Measurements from ENCODE around the gene GRXCR2.
"Not testable (repeated sequence)": the region's sequence is repeated elsewhere in the genome, so short reads cannot be mapped to it uniquely, and the experiment has no call there.

GRXCR2 gene

DNA sequence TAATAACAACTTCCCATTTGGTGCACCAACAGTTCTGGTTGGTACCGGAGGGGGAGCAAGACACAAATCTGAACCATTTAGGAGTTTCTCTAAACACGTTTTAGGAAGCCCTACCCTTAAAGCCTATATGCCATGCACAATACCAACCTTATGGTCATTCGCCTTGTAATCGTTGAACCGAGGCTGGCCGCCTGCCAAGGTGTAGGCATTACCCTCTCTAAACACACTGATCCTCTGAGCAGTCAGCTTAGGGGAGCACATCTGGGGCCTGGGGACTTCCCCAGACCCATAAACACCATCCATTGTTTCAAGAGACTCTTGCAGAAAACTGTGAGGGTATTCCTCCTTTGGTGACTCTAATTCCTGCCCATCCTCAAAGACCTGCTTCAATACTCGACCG, 328 bp downstream of the GRXCR2 start:
- Histone ChIP-seq H3K9me3 (ENCODE audit: insufficient read depth, low read depth, low read length) (no peaks in the 10 kb centered on the region), H2AFZ (ENCODE audit: insufficient read depth, low read length, poor library complexity) (no peak overlapping the region), H3K18ac (ENCODE audit: low read length) (no peak overlapping the region), H4K12ac (ENCODE audit: low read depth, low read length) (no peak overlapping the region), H3K79me1 (ENCODE audit: low read length) (no peaks in the 10 kb centered on the region), H3K36me3 (ENCODE audit: control insufficient read depth in 1 of 2, insufficient read depth in 2 of 2, low read length in 2 of 2) (no peaks in the 10 kb centered on the region), H3K23ac (ENCODE audit: low read length) (no peak overlapping the region), H3K27ac (ENCODE audit: low read depth, low read length) (no peak overlapping the region), H3K4ac (ENCODE audit: low read depth, low read length) (no peak overlapping the region), H3K27me3 (ENCODE audit: insufficient read depth, low read length) (no peaks in the 10 kb centered on the region), H3K9ac (ENCODE audit: low read length) (no peak overlapping the region), H2BK12ac (ENCODE audit: low read length) (no peak overlapping the region), H2BK120ac (ENCODE audit: insufficient read depth, low read length, poor library complexity) (no peak overlapping the region), H2BK5ac (ENCODE audit: low read depth, low read length, poor library complexity) (no peak overlapping the region), H2AK5ac (ENCODE audit: low read length) (no peak overlapping the region), H3K14ac (ENCODE audit: low read length) (no peak overlapping the region), H3K4me3 (ENCODE audit: low read depth, low read length) (no peak overlapping the region), H3K4me1 (ENCODE audit: control insufficient read depth in 1 of 2, insufficient read depth in 2 of 2, low read length in 2 of 2) (no peaks in the 10 kb centered on the region), H4K8ac (ENCODE audit: low read depth, low read length) (no peak overlapping the region), H4K91ac (ENCODE audit: low read depth, low read length) (no peak overlapping the region), H3K4me2 (ENCODE audit: low read length) (no peak overlapping the region), H3K79me2 (ENCODE audit: control insufficient read depth, insufficient read depth, low read length, poor library complexity) (no peaks in the 10 kb centered on the region)
- WGBS (ENCODE audit: extremely low coverage, insufficient coverage, insufficient read length) = no CpG with 5 or more reads among the region's 8 CpGs
- no peak for DNase-seq

DNA sequence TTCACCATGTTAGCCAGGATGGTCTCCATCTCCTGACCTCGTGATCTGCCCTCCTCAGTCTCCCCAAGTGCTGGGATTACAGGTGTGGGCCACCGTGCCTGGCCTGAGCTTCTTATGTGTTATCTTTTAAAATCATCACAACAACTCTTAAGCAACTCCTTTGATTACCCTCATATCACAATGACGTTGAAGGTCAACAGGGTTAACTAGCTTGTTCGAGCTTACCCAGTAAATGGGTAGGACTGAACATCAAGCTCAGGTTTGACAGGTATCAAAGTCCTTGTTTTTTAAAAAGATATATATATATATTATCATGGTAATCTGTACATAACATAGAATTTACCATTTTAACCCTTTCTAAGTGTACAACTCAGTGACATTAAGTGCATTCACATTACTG, 3.1 kb downstream of the GRXCR2 start:
- Histone ChIP-seq H3K23ac (ENCODE audit: low read length) (no peak overlapping the region), H4K12ac (ENCODE audit: low read depth, low read length) (no peak overlapping the region), H3K9me3 (ENCODE audit: insufficient read depth, low read depth, low read length) (no peaks in the 10 kb centered on the region), H3K27me3 (ENCODE audit: insufficient read depth, low read length) (no peaks in the 10 kb centered on the region), H3K79me2 (ENCODE audit: control insufficient read depth, insufficient read depth, low read length, poor library complexity) (no peaks in the 10 kb centered on the region), H3K36me3 (ENCODE audit: control insufficient read depth in 1 of 2, insufficient read depth in 2 of 2, low read length in 2 of 2) (no peaks in the 10 kb centered on the region), H2AFZ (ENCODE audit: insufficient read depth, low read length, poor library complexity) (no peak overlapping the region), H3K9ac (ENCODE audit: low read length) (no peak overlapping the region), H2BK12ac (ENCODE audit: low read length) (no peak overlapping the region), H4K91ac (ENCODE audit: low read depth, low read length) (no peak overlapping the region), H4K8ac (ENCODE audit: low read depth, low read length) (no peak overlapping the region), H3K79me1 (ENCODE audit: low read length) (no peaks in the 10 kb centered on the region), H3K4me2 (ENCODE audit: low read length) (no peak overlapping the region), H3K4me3 (ENCODE audit: low read depth, low read length) (no peak overlapping the region), H2BK5ac (ENCODE audit: low read depth, low read length, poor library complexity) (no peak overlapping the region), H3K14ac (ENCODE audit: low read length) (no peak overlapping the region), H3K4ac (ENCODE audit: low read depth, low read length) (no peak overlapping the region), H2BK120ac (ENCODE audit: insufficient read depth, low read length, poor library complexity) (no peak overlapping the region), H3K27ac (ENCODE audit: low read depth, low read length) (no peak overlapping the region), H2AK5ac (ENCODE audit: low read length) (no peak overlapping the region), H3K18ac (ENCODE audit: low read length) (no peak overlapping the region), H3K4me1 (ENCODE audit: control insufficient read depth in 1 of 2, insufficient read depth in 2 of 2, low read length in 2 of 2) (no peaks in the 10 kb centered on the region)
- DNase-seq = no peak
- no CpG with 5 or more reads among the region's 4 CpGs for WGBS (ENCODE audit: extremely low coverage, insufficient coverage, insufficient read length)

DNA sequence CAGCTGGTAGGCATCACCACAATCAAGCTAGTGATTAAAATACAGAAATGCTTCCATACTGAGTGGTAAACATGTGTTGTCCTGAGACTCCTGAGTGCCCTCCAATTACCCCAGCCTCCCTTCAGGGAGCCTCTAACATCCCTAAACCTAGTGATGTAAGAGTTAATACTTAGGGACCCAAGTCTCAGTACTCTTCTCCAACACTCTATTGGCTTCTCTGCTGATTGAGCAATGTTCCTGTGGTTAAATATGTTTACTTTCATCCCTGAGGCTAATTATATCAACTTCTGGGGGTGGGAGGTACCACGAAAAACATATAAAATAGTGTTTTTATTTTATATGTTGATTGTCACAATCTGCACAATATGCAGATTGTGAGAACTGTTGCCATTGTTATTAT, 5.0 kb downstream of the GRXCR2 start:
- no peak for DNase-seq
- Histone ChIP-seq H3K23ac (ENCODE audit: low read length) (no peak overlapping the region), H3K27me3 (ENCODE audit: insufficient read depth, low read length) (no peaks in the 10 kb centered on the region), H3K14ac (ENCODE audit: low read length) (no peak overlapping the region), H3K36me3 (ENCODE audit: control insufficient read depth in 1 of 2, insufficient read depth in 2 of 2, low read length in 2 of 2) (no peaks in the 10 kb centered on the region), H3K79me1 (ENCODE audit: low read length) (no peaks in the 10 kb centered on the region), H4K12ac (ENCODE audit: low read depth, low read length) (no peak overlapping the region), H3K79me2 (ENCODE audit: control insufficient read depth, insufficient read depth, low read length, poor library complexity) (no peaks in the 10 kb centered on the region), H2BK12ac (ENCODE audit: low read length) (no peak overlapping the region), H3K4ac (ENCODE audit: low read depth, low read length) (no peak overlapping the region), H2AFZ (ENCODE audit: insufficient read depth, low read length, poor library complexity) (no peak overlapping the region), H2BK5ac (ENCODE audit: low read depth, low read length, poor library complexity) (no peak overlapping the region), H3K18ac (ENCODE audit: low read length) (no peak overlapping the region), H2BK120ac (ENCODE audit: insufficient read depth, low read length, poor library complexity) (no peak overlapping the region), H3K27ac (ENCODE audit: low read depth, low read length) (no peak overlapping the region), H4K91ac (ENCODE audit: low read depth, low read length) (no peak overlapping the region), H3K4me2 (ENCODE audit: low read length) (no peak overlapping the region), H4K8ac (ENCODE audit: low read depth, low read length) (no peak overlapping the region), H2AK5ac (ENCODE audit: low read length) (no peak overlapping the region), H3K4me1 (ENCODE audit: control insufficient read depth in 1 of 2, insufficient read depth in 2 of 2, low read length in 2 of 2) (no peaks in the 10 kb centered on the region), H3K9me3 (ENCODE audit: insufficient read depth, low read depth, low read length) (no peaks in the 10 kb centered on the region), H3K4me3 (ENCODE audit: low read depth, low read length) (no peak overlapping the region), H3K9ac (ENCODE audit: low read length) (no peak overlapping the region)
- WGBS (ENCODE audit: extremely low coverage, insufficient coverage, insufficient read length) = no CpG with 5 or more reads among the region's 1 CpG

DNA sequence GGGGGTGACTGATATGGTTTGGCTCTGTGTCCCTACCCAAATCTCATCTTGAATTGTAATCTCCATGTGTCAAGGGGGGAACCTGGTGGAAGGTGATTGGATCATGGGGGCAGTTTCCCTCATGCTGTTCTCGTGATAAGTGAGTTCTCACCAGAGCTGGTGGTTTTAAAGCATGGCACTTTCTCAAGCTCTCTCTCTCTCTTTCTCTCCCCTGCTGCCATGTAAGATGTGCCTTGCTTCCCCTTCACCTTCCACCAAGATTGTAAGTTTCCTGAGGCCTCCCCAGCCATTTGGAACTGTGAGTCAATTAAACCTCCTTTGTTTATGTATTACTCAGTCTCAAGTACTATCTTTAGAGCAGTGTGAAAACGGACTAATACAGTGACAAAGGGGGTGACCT, 8.4 kb downstream of the GRXCR2 start:
- not testable (repeated sequence) for H3K4me3 ChIP-seq (ENCODE audit: low read depth, low read length); H4K8ac ChIP-seq (ENCODE audit: low read depth, low read length); H3K4me1 ChIP-seq (ENCODE audit: control insufficient read depth in 1 of 2, insufficient read depth in 2 of 2, low read length in 2 of 2); H4K91ac ChIP-seq (ENCODE audit: low read depth, low read length); H3K23ac ChIP-seq (ENCODE audit: low read length); H3K79me2 ChIP-seq (ENCODE audit: control insufficient read depth, insufficient read depth, low read length, poor library complexity); H3K4ac ChIP-seq (ENCODE audit: low read depth, low read length); H3K4me2 ChIP-seq (ENCODE audit: low read length); H4K12ac ChIP-seq (ENCODE audit: low read depth, low read length); H3K18ac ChIP-seq (ENCODE audit: low read length); H3K36me3 ChIP-seq (ENCODE audit: control insufficient read depth in 1 of 2, insufficient read depth in 2 of 2, low read length in 2 of 2); H3K27ac ChIP-seq (ENCODE audit: low read depth, low read length); H2BK120ac ChIP-seq (ENCODE audit: insufficient read depth, low read length, poor library complexity); H2BK12ac ChIP-seq (ENCODE audit: low read length); H2BK5ac ChIP-seq (ENCODE audit: low read depth, low read length, poor library complexity); H3K9me3 ChIP-seq (ENCODE audit: insufficient read depth, low read depth, low read length); H3K9ac ChIP-seq (ENCODE audit: low read length); H3K27me3 ChIP-seq (ENCODE audit: insufficient read depth, low read length); H2AK5ac ChIP-seq (ENCODE audit: low read length); H3K14ac ChIP-seq (ENCODE audit: low read length); H2AFZ ChIP-seq (ENCODE audit: insufficient read depth, low read length, poor library complexity); DNase-seq; H3K79me1 ChIP-seq (ENCODE audit: low read length)
- WGBS (ENCODE audit: extremely low coverage, insufficient coverage, insufficient read length) = no CpG with 5 or more reads among the region's 2 CpGs

All from trophoblast cell (in vitro differentiated cells and primary cell).